ENCODE data around the gene LRRC74A.
"Not testable (repeated sequence)": the region's sequence is repeated elsewhere in the genome, so short reads cannot be mapped to it uniquely, and the experiment has no call there.

The LRRC74A gene

DNA sequence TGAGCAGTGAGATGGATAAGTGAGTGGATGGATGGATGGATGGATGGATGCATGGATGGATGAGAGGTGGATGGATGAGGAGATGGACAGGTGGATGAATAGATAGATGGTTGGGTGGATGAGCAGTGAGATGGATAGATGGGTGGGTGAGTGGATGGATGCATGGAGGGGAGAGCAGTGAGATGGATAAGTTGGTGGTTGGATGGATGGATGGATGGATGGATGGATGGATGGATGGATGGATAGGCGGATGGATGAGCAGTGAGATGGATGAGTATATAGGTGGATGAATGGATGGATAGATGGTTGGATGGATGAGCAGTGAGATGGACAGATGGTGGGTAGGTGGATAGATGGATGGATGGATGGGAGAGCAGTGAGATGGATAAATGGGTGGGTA is 30.6 kb downstream of the LRRC74A start:
- DNase-seq = no peak

- DNase-seq = no peak
These were observed 35.5 kb downstream of the LRRC74A start for GRCh38 chr14:76861574-76862255.

- DNase-seq = no peak
These were observed 36.5 kb downstream of the LRRC74A start for GRCh38 chr14:76862546-76863282.

DNA sequence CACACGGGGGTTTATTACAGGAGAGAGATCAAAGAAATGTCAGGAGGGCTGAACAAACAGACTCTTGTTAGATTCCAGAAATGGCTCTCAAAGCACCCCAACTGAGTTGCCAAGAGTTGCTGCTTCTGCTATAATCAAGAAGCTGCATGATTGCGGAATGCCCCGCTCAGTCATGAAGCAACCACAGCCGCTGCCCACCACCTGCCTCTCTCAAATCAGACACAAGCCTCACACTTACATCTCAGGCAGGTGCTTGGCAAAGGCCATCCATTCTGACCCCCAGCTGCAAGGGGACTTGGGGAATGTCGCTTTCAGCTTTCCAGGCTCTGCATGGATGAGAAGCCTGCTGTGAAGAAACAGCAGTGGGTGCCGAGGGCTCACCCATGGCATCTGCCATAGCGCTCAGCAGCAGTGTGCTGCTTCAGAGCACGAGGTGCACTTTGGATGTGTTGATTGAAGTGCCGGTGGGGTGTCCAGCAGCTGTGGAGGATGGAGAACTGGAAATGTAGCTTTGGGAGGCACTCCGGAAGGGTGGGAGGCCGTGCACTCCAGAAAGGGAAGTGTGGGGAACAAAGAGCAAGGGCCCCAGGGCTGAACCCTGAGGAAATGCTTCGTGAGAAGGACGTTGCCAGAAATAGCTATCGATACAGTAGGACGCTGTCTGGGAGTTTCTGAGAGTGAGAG is 37.7 kb downstream of the LRRC74A start:
- DNase-seq = peak; percentile 52

DNA sequence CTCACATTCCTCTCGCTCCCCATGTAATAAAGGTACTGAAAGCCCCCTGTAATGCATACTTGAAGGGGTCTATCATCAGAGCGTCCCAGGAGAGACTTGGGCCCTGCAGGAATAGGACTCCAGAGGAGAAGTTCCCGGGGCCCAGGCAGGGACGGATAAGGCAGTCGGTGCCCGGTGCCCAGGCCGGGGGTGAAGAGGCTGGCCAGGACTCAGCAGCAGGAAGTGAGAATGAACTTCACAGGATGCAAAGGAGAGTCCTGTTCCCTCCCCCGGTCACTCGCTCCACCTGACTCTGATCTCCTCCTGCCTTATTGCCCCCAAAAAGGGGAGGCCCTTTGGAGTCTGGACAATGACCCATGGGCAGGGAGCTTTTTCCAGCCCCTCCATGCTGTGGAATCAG is 40.2 kb downstream of the LRRC74A start:
- no peak for DNase-seq

DNA sequence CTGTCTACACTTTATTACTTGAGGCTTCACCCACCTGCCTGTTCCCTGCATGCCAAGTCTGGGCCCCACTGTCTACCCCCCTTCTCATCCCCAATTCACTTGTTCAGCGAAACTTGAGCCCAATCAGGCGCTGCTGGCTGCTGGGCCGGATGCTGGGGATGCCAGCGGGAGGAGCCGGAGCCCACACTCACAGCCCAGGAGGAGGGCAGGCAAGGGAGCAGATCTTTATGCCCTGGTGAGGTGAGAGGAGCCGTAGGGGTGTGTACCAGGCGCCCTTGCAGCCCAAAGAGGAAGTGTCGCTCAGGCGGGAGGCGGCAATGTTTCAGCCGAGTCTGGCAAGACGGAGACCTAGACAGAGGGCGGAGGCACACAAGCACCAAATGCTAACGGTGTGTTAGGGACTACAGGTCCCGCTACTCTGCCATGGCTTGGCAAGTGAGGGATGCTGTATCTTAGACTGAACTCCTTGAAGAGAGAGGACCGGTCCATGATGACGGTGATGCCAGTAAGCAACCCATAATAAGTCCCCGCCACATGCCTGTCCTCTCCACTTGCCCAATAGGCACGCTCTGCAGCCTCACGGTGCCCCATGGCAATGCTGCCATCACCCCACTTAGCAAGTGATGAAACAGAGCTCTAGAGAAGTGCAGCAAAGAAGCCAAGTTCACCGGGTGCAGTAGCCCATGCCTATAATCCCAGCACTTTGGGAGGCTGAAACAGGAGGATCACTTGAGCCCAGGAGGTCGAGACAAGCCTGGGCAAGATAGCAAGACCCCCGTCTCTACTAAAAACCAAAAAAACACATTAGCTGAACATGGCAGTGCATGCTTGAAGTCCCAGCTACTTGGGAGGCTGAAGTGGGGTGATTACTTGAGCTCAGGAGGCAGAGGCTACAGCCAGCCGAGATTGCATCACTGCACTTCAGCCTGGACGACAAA is 41.6 kb downstream of the LRRC74A start:
- no peak for DNase-seq

DNA sequence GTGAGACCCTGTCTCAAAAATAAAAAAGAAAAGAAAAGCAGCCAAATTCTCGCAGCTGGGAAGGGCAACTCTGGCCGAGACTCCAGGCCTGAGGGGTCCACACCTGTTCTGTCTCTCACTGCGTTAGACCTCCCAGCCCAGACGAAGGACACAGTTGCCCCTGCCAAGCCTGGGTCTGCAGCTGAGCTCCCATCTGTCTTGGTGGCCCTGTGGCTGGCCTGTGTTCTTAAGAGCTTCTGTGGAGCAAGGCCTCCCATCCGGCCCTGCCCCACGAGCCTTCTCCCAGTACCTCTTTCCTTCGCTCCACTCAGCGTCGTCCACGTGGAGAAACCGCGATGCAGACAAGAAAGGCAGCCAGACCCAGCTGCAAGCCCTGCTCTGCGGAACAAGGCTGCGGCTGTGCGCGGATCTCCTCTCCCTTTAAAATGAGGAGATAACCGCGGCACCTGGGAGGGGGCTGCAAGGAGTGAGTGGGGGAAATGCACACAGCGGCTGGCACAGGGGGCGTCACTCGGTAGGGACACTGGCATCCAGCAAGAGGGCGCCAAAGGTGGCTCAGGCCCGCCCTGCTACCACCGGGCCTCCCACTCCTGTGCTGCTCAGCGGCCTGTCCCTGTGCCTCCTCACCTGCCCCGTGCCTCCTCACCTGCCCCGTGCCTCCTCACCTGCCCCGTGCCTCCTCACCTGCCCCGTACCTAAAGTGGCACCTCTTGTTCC is 42.4 kb downstream of the LRRC74A start:
- DNase-seq = no peak

DNA sequence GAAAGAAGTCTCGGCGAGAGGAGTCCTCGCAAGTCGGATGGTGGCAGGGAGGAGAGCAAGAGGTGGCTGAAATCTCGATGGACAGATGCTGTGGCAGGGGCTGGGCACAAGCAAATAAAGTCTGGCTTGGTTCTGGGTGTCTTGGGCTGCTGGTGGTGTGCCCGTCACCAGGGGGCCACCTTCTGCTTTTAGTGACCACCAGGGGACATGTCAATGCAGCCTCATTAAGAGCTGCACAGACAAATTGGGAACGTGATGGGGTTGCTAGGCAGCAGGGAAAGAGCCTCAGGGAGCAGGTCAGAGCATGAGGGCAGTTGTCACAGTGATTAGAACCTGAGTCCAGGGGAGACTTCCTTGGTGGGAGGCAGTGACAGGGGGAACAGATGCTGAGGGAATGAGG is 44.0 kb downstream of the LRRC74A start:
- DNase-seq = no peak

GRCh38 chr14:76872796-76873432 is 46.7 kb downstream of the LRRC74A start:
- DNase-seq = no peak

DNA sequence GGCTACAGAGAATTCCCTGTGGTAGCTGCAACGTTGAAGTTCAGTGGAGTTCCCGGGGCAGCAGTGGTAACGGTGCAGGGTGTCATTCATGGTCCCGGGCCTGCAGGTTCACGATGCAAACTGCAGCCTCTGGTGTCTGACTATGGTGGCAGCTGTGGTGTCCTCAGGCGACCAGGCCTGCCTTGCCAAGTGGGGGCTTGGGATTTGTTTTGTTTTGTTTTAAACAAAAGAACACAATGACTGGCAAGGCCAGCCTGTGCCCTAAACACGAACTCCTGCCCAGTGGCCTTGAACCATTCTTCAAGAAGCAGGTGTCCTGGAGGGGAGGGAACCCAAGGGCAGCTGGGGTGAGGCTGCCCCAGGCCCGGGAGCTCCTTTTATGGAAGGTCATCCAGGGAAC is 48.5 kb downstream of the LRRC74A start:
- no peak for DNase-seq

DNA sequence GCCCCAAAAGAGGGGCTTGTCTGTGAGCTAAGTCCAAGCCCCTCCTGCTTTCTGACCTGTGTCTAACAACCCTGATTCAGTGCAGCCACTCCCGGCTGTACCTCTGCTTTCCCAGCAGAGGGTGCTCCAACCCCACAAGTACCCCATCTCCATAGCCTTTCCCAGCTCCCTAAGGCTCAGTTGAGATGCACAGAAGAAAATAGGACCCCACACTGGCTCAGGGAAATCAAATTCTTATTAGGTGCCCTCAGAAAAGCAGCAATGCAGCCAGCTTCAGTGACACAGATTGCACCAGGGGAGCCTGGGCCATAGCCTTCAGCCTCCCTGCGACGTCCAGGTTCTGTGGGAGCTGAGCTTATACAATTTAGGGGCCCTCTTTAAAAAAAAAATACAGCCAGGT is 49.9 kb downstream of the LRRC74A start:
- peak; percentile 64 for DNase-seq

GRCh38 chr14:76877871-76878270 is 51.7 kb downstream of the LRRC74A start:
- no peak for DNase-seq

DNA sequence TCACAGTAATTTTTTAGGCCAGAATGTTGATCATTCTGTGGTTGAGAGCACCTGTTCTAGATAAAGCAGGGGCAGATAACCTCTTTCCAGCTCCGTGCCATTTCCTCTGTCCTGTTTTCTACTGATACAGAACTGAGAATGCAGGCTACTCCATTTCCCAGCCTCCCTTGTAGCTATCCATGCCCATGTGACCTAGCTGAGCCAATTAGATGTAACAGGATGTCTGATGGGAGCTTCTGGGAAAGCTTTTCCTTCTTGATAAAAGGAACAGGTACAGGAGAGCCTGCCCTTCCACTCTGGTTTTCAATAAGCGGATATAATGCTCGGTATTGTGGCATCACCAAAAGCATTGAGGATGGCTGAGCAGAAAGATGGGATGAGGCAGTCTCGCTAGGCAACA is 54.2 kb downstream of the LRRC74A start:
- DNase-seq = no peak

DNA sequence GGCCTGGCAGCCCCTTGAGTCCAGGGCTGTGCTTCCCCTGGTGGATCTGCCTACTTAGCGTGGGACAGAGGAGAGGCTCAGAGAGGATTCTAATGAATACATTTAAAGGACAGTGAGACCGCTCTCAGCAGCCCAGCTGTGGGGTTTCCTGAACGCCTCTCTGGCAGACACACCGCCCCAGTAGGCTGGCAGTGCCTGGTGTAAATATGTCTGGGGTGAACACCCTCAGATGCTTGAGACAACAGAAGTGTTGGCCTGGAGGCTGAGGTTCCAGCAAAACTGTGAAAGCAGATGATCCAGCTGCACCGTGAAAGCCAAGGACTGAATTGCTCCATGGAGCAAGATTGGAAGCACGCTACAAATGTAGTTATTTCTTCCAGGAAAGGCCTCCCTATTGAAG is 55.1 kb downstream of the LRRC74A start:
- no peak for DNase-seq

DNA sequence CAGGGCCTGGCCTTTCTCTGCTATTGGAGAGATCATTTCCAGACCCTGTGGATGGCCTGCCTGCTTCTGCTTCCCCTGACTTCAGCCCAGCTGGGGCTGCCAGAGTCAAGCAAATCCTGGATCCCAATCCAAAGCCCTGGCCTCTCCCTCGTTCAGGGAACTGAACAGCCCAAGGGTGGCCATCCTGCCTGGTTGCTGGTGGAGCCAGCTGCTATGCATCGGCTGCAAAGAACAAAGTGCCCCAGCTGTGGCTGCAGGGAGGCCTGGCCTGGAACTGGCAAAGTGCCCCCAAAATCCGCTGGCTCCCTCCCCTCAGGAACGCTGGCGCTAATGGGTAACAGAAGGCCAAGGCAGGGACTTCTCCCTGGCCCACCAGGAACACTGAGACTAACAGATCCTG is 56.4 kb downstream of the LRRC74A start:
- no peak for DNase-seq

GRCh38 chr14:76883447-76883846 is 57.2 kb downstream of the LRRC74A start:
- no peak for DNase-seq

DNA sequence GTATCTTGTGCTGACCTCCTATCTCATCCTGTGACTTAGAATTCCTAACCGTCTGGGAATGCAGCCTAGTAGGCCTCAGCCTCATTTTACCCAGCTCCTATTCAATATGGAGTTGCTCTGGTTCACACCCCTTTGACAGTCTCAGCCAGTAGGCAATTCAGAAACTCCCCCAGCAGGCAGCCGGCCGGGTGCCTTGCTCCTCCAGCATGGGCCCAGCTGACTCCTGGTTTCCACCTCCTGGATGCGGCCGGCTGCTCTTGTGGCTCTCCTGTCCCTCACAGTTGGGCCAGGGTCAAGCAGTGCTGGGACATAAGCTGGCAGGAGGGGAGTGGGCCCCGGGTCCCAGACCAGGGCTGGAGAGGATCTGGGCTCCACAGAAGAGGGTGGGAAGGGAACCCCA is 58.2 kb downstream of the LRRC74A start:
- no peak for DNase-seq

DNA sequence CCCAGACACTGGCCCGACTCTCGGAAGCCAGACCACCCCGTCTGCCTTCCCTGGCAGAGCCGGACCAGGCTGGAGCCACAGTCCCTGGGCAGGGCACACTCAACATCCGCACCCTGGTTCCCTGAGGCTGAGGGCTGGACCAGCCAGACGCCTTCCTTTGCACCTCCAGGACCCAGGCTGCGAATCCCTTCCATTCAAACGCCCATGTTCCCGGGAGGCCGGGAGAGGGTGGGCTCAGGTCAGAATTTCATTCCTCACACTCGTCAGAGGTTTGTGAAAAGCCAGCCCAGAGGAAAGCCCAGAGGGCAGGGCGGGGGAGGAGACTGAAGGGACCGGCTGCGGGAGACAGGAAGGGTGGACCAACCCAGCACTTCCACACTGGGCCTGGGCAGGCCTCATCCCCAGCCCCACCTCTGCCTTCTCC is 58.7 kb downstream of the LRRC74A start:
- no peak for DNase-seq

DNA sequence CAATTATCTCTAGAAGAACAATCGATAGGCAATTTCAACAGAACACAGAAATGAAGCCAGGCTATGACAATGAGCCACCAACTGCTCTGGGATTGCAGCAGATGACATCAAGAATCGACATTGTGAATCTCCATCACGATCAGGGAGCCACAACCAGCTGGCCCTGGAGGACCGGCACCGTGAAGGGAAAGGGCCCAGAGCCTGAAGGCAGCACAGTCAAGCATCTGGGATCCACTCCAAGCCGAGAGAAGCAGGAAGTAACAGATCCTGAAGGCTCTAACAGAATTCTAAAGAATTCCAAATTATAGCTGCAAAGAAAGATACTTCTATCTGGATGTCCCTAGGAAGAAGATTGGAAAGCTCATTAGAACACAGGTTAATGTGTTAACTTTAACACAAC is 61.0 kb downstream of the LRRC74A start:
- no peak for DNase-seq

DNA sequence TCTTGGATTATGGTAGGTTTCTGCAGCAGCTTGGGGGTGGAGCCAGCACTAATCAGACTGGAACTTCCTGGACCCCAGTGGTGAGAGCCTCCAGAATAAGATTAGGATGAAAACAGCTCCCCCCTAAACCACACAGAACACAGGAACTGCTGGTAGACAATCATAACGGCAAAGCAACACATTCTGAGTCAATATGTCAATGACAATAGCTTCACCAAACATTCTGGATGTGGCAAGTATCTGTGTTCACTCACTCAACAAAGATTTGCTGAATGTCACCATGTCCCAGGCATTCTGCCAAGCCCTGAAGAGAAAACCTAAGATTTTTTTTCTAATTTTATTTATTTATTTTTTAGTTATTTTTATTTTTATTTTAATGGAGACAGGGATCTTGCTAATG is 65.2 kb downstream of the LRRC74A start:
- no peak for DNase-seq

DNA sequence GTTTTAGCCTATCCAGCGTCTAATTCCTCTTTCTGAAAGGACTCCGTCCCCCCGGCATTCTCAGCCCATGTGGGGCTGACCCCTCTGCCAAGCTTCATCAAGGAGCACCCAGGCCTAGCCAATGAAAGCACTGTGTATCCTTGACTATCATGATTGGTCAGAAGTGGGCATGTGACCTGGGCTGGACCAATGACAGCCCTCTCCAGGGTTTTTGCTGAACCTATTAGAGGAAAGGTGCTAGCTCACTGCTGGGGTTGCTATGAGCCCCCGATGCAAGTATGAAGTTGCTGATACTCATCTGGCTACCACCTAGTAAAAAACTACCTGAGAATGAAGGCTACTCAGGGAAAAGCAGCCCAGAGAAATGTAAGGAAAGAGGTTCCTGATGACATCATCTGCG is 68.1 kb downstream of the LRRC74A start:
- DNase-seq = no peak

DNA sequence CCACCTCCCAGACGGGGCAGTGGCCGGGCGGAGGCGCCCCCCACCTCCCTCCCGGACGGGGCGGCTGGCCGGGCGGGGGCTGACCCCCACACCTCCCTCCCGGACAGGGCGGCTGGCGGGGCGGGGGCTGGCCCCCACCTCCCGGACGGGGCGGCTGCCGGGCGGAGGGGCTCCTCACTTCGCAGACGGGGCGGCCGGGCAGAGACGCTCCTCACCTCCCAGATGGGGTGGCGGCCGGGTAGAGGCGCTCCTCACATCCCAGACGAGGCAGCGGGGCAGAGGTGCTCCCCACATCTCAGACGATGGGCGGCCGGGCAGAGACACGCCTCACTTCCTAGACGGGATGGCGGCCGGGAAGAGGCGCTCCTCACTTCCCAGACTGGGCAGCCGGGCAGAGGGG is 71.8 kb downstream of the LRRC74A start:
- not testable (repeated sequence) for DNase-seq

Data from SHP77 treated with DMSO at 0.1 percent for 48 hours (cell line).